A549 treated with CORT108297 at 1 μM for 4 hours (cell line): Measurements from ENCODE around the gene SIM2. TPM values are rescaled to one million over a fixed set of nuclear protein-coding genes. Genes with fewer than 3 reads are reported as not detected.

ENCODE experiments used
- total RNA-seq: library from RNA; stranded (reverse); fragments of 200-300 nt; extraction: Qiagen RNA extraction; gene quantifications from 5 replicates; pipeline ENCODE4 v1.2.3, GENCODE V29; 2022

Gene SIM2
- 7.7 to 11.7 TPM (median 11.0 TPM) in 5 replicates for total RNA-seq

GRCh38 chr21:36698981-36699545, at the start of gene SIM2:
TSS of gene SIM2 (plus strand) at chr21:36699115. CDS start at chr21:36699747, 632 bp downstream.

Other genes starting within 250 kb of the SIM2 start
- gene CLDN14, start 219.0 kb upstream of the SIM2 start, total RNA-seq, result 0.07 to 0.09 TPM (median 0.09 TPM) in 3 of 5 replicates, not detected in the others